Measurements from ENCODE around the gene C4orf54. TPM values are rescaled to one million over a fixed set of nuclear protein-coding genes. Genes with fewer than 3 reads are reported as not detected.

Gene C4orf54
- total and polyA plus RNA-seq, 10 of the 15 experiments (the other 5 are each of a cell fraction or from before 2014, with no cell fraction given) = 0.01 TPM; not detected in 9

- no TSS peak for BruUV-seq (replicated peaks)
- H2AFZ ChIP-seq (ENCODE audit: control insufficient read depth, low read depth, low read length) = no peak overlapping the region
- in situ Hi-C loops (cut with MboI) = no loop called here
- H3K4me3 ChIP-seq = no peak overlapping the region
- TF ChIP-seq YY1 (IDR thresholded peaks at IDR 0.05; ENCODE audit: low read depth, low read length) (no peak), ELK1 (IDR thresholded peaks at IDR 0.05; ENCODE audit: low read depth, low read length) (no peak), NKRF (conservative IDR thresholded peaks at IDR 0.05) (no peak), TBL1XR1 (IDR thresholded peaks at IDR 0.05; ENCODE audit: low read depth, low read length) (no peak), LARP7 (IDR thresholded peaks at IDR 0.05) (no peak)
- H3K4me2 ChIP-seq (ENCODE audit: control insufficient read depth, insufficient read depth) = no peak overlapping the region
- DNase-seq (ENCODE audit: low read depth, low spot score) = no peak
- no peaks in the 10 kb centered on the region for H3K9me3 ChIP-seq (replicated peaks; ENCODE audit: control insufficient read depth, insufficient read depth, low read length)
- no peak overlapping the region for H3K27ac ChIP-seq (ENCODE audit: control insufficient read depth, insufficient read depth)
- SMC1A ChIA-PET (ENCODE audit: uncharacterized antibody, unreplicated experiment) = no interaction called here
- no peak for FAIRE-seq
- H3K27me3 ChIP-seq (replicated peaks in 1 of 2; ENCODE audit: control insufficient read depth in 2 of 2, insufficient read depth in 2 of 2, low read length in 1 of 2) = no peaks in the 10 kb centered on the region
- ATAC-seq = no peak
- H3K79me2 ChIP-seq (ENCODE audit: control insufficient read depth, insufficient read depth, low read length) = no peaks in the 10 kb centered on the region
- no peaks in the 10 kb centered on the region for H3K36me3 ChIP-seq (ENCODE audit: control insufficient read depth in 2 of 2, insufficient read depth in 2 of 2, low read length in 1 of 2)
- H3K4me1 ChIP-seq (ENCODE audit: control insufficient read depth, insufficient read depth, low read length) = no peaks in the 10 kb centered on the region
- RAD21 ChIA-PET (ENCODE audit: unreplicated experiment) = no interaction called here
- POLR2A ChIA-PET = no interaction called here
- CTCF ChIA-PET = no interaction called here
- intact Hi-C loops (cut with micrococcal nuclease; ENCODE audit: unreplicated experiment) = no loop called here
- no peak overlapping the region for H3K9ac ChIP-seq (ENCODE audit: control insufficient read depth, insufficient read depth, low read length)
- WGBS (ENCODE audit: insufficient coverage, insufficient replicate concordance, low lambda C conversion rate, missing lambda C conversion rate) = 0% methylated on average over 2 of the region's 2 CpGs
- H4K20me1 ChIP-seq (ENCODE audit: control insufficient read depth, insufficient read depth) = no peaks in the 10 kb centered on the region
Measured at GRCh38 chr4:99685234-99685633, 27.6 kb upstream of the C4orf54 start.

GRCh38 chr4:99683895-99684294 lies 26.3 kb upstream of the C4orf54 start:
- Histone ChIP-seq H3K4me3 (no peak overlapping the region), H4K20me1 (ENCODE audit: control insufficient read depth, insufficient read depth) (no peaks in the 10 kb centered on the region), H3K9me3 (replicated peaks; ENCODE audit: control insufficient read depth, insufficient read depth, low read length) (no peaks in the 10 kb centered on the region), H3K27me3 (replicated peaks in 1 of 2; ENCODE audit: control insufficient read depth in 2 of 2, insufficient read depth in 2 of 2, low read length in 1 of 2) (no peaks in the 10 kb centered on the region), H3K79me2 (ENCODE audit: control insufficient read depth, insufficient read depth, low read length) (no peaks in the 10 kb centered on the region), H3K27ac (ENCODE audit: control insufficient read depth, insufficient read depth) (no peak overlapping the region), H2AFZ (ENCODE audit: control insufficient read depth, low read depth, low read length) (no peak overlapping the region), H3K9ac (ENCODE audit: control insufficient read depth, insufficient read depth, low read length) (no peak overlapping the region), H3K4me2 (ENCODE audit: control insufficient read depth, insufficient read depth) (no peak overlapping the region), H3K4me1 (ENCODE audit: control insufficient read depth, insufficient read depth, low read length) (no peaks in the 10 kb centered on the region), H3K36me3 (ENCODE audit: control insufficient read depth in 2 of 2, insufficient read depth in 2 of 2, low read length in 1 of 2) (no peaks in the 10 kb centered on the region)
- in situ Hi-C loops (cut with MboI) (no loop called here), intact Hi-C loops (cut with micrococcal nuclease; ENCODE audit: unreplicated experiment) (no loop called here)
- ChIA-PET RAD21 (ENCODE audit: unreplicated experiment) (no interaction called here), POLR2A (no interaction called here), SMC1A (ENCODE audit: uncharacterized antibody, unreplicated experiment) (no interaction called here), CTCF (no interaction called here)
- FAIRE-seq (no peak), ATAC-seq (no peak), DNase-seq (ENCODE audit: low read depth, low spot score) (no peak)
- 23% methylated on average over 4 of the region's 4 CpGs for WGBS (ENCODE audit: insufficient coverage, insufficient replicate concordance, low lambda C conversion rate, missing lambda C conversion rate)
- BruUV-seq (replicated peaks) = no TSS peak
- TF ChIP-seq NR2F1 (conservative IDR thresholded peaks at IDR 0.05) (no peak), DPF2 (IDR thresholded peaks at IDR 0.05) (no peak)
